GM21390 (cell line): ENCODE data around the gene ALPL.
"Not testable (repeated sequence)": the region's sequence is repeated elsewhere in the genome, so short reads cannot be mapped to it uniquely, and the experiment has no call there.

Source experiments
- ATAC-seq: cut with Tn5 transposase; IDR thresholded peaks from one replicate; pipeline ENCODE4 v1.9.1; 2021; ENCODE audit not compliant: unreplicated experiment

Gene ALPL

DNA sequence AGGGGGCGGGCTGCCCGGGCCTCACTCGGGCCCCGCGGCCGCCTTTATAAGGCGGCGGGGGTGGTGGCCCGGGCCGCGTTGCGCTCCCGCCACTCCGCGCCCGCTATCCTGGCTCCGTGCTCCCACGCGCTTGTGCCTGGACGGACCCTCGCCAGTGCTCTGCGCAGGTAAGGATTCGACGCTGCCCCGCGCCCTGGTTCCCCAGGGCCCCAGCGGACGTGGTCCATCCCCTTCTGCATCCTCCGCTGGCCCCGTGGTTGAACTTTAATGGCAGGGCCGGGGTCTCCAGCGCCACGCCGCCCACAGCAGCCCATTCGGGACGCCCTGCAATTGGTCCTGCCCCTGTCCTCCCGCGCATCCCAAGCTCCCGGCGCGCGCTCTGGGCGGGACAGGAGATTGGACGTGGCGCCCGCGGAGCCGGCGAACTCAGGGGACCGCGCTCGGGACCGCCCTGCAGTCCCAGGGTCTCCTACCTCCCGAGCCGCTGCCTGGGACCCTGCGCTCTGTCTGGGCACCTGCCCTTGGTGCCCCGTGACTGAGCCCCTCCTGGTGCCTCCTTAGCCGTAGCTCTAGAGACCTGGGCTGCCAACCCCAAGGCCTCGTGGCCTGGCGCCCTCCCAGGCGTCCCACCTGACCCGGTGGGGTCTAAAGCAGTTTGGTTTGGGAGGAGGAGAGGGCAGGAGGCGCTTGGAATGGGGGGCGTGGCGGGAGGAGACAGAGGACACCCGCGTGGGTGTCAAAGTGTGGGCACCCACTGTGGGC is at the start of gene ALPL:
ALPL (plus strand) TSS at position 73 of the 762 bp plus-strand sequence. CDS start 44,659 bp downstream, outside the sequence.
- no peak for ATAC-seq

- ATAC-seq = not testable (repeated sequence)
These were observed 44.1 kb upstream of the ALPL start for GRCh38 chr1:21465127-21465526.

- not testable (repeated sequence) for ATAC-seq
These were observed 41.3 kb upstream of the ALPL start for GRCh38 chr1:21467946-21468345.

DNA sequence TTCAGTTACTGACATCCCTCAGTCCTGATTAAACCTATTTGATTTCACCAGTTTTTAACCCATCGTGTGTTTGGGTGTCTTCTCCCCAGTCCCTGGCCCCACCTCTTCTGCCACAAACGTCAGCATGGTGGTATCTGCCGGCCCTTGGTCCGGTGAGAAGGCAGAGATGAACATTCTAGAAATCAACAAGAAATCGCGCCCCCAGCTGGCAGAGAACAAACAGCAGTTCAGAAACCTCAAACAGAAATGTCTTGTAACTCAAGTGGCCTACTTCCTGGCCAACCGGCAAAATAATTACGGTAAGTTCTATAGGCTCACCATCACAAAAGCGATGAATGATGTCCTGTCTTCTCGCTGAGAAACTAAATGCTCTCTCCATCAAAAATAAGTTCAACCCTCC is 40.6 kb upstream of the ALPL start:
- no peak for ATAC-seq

DNA sequence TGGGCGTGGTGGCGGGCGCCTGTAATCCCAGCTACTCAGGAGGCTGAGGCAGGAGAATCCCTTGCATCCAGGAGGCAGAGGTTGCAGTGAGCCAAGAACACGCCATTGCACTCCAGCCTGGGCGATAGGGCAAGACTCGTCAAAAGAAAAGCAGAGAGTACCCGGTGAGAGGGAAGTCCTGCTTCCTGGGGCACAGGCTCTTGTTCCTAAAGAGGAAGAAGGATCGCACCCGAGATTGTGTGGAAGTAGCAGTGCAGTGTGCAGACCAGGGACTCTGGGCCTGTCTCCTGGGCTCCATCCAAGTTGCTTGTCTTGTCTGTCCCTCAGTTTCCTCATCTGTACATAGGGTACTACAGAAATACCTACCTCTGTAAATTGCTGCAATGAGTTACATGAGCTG is 39.6 kb upstream of the ALPL start:
- no peak for ATAC-seq

GRCh38 chr1:21472861-21473260 is 36.4 kb upstream of the ALPL start:
- no peak for ATAC-seq

DNA sequence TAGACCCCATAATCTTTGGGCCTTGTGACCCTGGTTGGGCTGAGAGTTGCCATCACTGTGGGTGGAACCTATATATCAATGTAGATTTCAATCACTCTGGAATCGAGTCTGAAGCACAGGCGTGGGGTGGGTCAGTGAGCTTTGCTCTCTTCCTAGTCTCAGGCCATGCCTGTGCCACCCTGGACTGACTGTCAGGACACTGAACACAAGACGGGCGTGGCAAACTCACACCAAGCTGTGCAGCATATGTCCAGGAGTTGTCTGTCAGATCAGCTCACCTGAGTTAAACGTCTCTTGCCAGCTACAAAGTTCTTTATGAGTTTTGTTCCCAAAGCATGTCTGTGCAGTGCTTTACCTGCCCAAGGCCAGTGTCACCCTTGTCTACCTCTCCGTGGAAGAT is 30.9 kb upstream of the ALPL start:
- ATAC-seq = no peak

GRCh38 chr1:21483881-21484280 is 25.3 kb upstream of the ALPL start:
- ATAC-seq = not testable (repeated sequence)

GRCh38 chr1:21489146-21489545 is 20.1 kb upstream of the ALPL start:
- no peak for ATAC-seq

DNA sequence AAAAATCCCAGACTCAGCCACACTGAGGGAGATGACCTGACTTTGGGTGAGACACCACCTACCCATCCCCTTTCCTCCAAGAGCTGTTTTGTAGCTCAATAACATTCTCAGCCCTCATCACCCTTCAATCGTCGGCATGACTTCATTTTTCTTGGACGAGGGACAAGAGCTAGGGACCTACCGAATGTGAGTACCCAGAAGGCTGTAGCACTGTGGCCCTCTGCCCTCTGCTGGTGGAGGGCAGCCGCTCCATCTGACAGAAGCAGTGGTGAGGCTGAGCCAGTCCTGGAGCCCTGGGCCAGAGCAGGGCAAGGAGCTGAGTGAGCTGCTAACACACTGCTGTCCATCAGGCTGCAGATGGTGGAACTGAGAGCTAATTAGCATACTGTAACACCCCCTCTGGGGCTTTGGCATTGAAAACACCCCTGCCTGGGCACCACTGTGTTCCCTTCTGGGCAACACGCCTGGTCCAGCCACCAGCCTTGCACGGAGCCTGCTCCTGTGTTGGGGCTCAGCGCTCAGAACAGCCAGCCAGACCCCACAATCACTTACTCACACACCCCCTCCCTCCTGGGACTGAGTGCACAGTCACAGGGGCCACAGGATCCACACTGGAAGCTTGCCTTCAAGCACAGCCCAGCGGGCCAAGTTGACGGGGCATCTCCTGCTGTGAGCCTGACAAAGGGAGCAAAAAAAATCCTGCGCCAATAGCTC is 18.3 kb upstream of the ALPL start:
- no peak for ATAC-seq

DNA sequence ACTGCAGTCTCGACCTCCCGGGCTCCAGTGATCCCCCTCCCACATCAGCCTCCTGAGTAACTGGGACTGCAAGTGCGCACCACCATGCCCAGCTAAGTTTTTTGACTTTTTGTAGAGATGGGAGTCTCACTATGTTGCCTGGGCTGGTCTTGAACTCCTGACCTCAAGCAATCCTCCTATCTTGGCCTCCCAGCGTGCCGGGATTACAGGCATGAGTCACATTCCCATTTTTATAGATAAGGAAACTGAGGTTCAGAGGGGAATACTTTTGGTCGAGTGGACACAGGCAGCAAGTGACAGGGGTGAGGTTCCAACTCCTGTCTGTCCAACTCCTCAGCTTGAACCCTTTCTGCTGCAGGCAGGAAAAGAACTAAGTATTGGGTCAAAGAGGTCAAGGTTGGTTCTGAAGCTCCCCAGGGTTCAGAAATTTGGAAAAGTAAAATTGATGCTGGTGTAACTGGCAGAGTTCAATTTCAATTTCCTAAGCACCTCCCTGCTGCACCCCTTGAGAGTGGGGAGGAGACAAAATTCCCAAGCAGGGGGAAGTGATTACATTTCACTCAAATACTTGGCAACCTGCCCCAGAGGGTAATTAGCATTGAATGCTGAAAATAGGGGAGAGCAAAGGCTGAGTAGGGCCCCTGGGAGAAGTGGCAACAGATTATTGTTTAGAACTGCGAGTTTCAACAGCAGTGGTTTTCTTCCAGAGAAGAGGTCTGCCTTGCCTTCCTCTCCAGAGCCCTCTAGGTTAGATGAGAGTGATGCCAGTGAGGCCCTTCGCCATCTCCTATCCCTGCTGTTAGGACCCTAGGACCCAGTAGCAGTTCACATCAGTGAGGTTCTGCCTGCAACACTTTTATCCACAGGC is 17.5 kb upstream of the ALPL start:
- ATAC-seq = no peak

DNA sequence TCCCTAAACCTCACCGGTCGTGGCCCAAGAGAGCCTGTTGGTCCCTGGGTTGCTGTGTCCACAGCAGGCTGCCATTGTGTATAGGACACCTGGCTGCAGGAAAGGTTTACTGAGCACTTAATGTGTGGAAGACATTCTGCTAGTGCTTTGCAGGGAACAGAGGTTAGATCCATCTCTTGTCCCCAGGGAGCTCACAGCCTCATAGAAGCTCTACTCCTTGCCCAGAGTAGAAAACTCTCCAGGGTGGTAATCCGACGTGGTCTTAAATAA is 16.9 kb upstream of the ALPL start:
- ATAC-seq = no peak

DNA sequence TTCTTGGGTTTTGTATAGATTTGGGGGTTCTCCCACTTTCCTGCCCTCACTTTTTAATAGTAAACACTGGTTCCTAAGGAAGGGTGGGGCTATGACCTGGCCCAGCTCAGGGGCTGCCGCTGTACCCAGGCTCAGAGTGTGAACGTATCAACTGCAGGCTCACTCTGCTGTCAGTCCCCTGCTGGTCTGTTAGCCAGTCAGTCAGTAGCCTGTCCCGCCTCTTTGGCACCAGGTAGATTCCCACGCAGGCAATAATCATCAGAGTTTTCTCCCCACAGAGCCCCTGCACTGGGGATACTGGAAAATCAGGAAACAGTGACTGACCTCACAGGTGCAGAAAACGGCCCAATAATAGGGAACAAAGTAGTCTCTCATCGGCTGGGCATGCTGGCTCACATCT is 15.0 kb upstream of the ALPL start:
- no peak for ATAC-seq

DNA sequence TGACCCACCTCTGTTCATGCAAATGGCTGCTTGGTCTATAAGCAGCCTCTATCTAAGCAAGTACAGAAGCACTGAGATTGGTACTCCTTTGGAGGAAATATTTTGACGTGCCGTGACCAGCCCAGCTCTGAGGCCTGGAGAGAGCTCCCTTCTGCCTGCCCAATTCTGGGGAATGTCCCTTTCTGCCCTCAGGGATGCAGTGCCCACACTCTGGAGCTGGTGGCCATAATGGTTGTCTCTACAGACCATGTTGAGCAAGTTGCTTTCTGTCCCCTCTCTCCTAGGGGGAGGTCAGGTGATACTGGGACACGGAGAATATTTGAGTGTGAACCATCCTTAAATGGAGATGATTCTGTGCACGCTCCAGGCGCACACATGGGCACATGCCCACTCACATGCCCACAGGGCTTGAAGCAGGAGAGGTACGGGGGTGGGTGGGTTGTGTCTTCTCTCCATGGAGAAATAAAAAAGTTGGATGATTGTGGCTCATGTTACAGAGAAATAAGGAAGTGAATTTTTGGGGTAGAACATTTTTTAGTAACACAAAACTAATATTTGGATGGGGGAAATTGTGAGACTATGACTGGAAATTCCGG is 13.9 kb upstream of the ALPL start:
- ATAC-seq = no peak

- no peak for ATAC-seq
These were observed 13.2 kb upstream of the ALPL start for GRCh38 chr1:21496063-21496462.

DNA sequence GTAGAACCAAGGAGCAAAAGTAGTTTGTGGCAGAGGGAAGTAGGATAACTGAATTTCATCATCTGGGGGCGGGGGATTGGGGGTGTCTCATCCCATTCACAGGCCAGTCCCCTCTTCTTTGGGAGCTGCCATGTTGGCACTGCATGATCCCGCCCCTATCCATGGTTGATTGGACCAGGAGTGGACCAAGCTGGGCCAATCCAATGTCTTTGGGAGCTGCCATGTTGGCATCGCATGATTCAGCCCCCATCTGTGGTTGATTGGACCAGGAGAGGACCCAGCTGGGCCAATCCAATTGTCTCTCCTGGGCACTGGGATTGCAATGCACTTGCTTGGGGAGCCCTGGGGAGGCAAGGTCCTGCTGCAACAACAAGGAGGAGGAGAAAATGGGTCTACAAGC is 12.3 kb upstream of the ALPL start:
- ATAC-seq = no peak

DNA sequence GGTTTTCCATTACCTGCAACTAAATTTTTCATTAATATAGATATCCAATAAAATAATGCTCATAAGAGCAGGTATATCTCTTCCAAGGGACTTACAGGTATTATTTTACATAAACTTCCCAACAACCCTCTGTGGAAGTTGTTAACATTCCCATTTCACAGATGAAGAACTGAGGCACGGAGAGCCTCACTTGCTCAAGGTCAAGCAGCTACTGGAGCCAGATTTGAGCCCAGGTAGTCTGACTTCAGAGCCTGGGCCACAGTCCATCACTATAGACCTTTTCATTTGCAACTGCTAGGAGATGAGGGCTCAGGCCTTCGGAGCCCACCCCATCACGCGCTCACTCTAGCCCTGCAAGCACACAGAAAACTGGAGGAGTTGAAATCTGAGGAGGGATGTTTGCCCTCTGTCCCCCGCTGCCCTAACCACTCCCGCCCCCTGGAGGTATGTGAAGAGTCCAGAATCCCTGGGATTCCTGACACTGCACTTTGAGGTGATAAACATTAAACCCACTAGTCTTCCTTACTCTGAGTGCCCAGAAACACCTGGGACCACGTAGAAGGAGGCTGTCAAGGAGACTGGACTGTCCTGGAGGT is 11.7 kb upstream of the ALPL start:
- no peak for ATAC-seq

- ATAC-seq = no peak
These were observed 9.8 kb upstream of the ALPL start for GRCh38 chr1:21499283-21499950.

DNA sequence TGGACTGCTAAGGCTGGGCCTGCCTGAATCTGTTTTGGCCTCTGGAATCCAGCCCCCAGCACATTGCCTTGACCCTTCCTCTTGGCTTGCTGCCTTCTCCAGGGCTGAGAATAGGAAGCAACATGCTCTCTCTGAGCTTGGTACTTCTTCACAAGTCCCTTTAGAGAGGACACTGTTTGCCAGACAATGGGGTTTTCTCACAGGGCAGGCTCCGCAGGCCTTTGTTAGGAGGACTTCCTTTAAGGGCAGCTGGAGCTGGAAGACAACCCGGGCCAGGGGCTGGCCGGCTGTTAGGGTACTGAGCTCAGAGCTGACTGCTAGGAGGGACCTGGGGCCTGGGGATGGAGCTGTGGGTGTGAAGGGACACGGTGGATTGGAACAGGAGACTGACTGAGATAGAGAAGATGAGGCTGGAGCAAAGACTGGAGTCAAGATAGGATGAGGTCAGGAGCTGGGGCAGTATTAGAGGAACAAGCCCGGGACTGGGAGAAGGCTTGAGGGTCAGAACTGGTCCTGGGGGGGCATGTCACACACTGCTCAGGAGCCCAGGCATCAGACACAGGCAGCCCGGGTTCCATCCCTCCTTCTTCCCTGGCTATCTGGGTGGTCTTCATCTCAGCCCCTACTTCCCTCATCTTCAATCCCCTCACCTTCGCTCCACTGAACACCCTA is 5.4 kb upstream of the ALPL start:
- ATAC-seq = no peak

DNA sequence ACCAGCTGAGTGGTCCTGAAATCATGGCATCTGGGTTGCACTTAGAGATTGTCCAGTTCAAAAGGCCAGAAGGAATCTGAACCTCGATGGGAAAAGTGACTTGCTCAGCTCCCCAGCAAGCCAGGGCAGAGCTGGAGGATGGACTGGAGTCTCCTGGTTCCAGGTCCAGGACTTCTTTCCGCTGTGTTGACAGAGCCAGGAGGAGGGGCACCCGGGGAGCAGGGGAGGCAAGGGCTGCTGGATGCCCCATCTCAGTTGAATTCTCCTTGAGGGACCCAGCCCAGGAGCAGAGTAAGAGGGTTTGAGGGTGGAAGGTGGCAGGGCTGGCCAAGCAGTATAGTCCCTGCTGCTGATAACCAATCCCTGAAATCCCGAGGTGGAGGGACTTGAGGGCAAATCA is 2.4 kb upstream of the ALPL start:
- no peak for ATAC-seq
